ENCODE data around the gene CASZ1. TPM values are rescaled to one million over a fixed set of nuclear protein-coding genes. Genes with fewer than 3 reads are reported as not detected.

Gene CASZ1
- total and polyA plus RNA-seq, 10 of the 15 experiments (the other 5 are each of a cell fraction or from before 2014, with no cell fraction given), result 0.52 to 9.8 (median 3.7) TPM

DNA sequence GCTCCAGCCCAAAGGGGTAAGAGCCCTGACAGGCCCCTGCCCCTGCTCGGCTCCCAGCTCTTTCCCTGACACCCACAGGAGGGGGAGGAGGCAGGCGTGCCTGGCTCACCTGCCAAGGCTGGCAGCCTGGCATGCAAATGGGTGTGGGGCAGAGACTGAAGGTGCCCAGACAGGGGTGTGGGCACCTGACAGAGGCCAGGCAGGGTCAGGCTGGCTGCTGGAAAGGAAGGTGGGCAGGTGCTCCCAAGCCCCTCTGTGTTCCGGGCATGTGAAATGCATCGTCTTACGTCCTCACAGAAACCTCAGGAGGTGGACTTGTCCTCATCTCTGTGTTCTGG, 19.4 kb upstream of the CASZ1 start:
- Histone ChIP-seq H4K20me1 (ENCODE audit: control insufficient read depth, insufficient read depth) (no peaks in the 10 kb centered on the region; the same call in 1 of the 2 replicates), H3K27me3 (replicated peaks in 1 of 2; ENCODE audit: control insufficient read depth in 2 of 2, insufficient read depth in 2 of 2, low read length in 1 of 2) (peaks cover 0 to 4% of the 10 kb centered on the region in 2 experiments; a peak in 3 of 4 replicates), H3K4me3 (no peak overlapping the region), H3K4me1 (ENCODE audit: control insufficient read depth, insufficient read depth, low read length) (no peaks in the 10 kb centered on the region), H3K9me3 (replicated peaks; ENCODE audit: control insufficient read depth, insufficient read depth, low read length) (no peaks in the 10 kb centered on the region), H3K36me3 (ENCODE audit: control insufficient read depth in 2 of 2, insufficient read depth in 2 of 2, low read length in 1 of 2) (no peaks in the 10 kb centered on the region), H3K9ac (ENCODE audit: control insufficient read depth, insufficient read depth, low read length) (no peak overlapping the region), H2AFZ (ENCODE audit: control insufficient read depth, low read depth, low read length) (no peak overlapping the region), H3K4me2 (ENCODE audit: control insufficient read depth, insufficient read depth) (no peak overlapping the region), H3K79me2 (ENCODE audit: control insufficient read depth, insufficient read depth, low read length) (no peaks in the 10 kb centered on the region), H3K27ac (ENCODE audit: control insufficient read depth, insufficient read depth) (no peak overlapping the region)
- SMC1A ChIA-PET (ENCODE audit: uncharacterized antibody, unreplicated experiment), result no interaction called here
- CTCF ChIA-PET, result no interaction called here
- no peak for ATAC-seq
- TF ChIP-seq BMI1 (IDR thresholded peaks at IDR 0.05; ENCODE audit: borderline replicate concordance), result no peak
- TF ChIP-seq, protein P1, sequence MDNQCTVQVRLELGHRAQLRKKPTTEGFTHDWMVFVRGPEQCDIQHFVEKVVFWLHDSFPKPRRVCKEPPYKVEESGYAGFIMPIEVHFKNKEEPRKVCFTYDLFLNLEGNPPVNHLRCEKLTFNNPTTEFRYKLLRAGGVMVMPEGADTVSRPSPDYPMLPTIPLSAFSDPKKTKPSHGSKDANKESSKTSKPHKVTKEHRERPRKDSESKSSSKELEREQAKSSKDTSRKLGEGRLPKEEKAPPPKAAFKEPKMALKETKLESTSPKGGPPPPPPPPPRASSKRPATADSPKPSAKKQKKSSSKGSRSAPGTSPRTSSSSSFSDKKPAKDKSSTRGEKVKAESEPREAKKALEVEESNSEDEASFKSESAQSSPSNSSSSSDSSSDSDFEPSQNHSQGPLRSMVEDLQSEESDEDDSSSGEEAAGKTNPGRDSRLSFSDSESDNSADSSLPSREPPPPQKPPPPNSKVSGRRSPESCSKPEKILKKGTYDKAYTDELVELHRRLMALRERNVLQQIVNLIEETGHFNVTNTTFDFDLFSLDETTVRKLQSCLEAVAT (IDR thresholded peaks at IDR 0.05), result no peak
- no peak for TF ChIP-seq RBBP5 (conservative IDR thresholded peaks at IDR 0.05)
- WGBS (ENCODE audit: insufficient coverage, insufficient replicate concordance, low lambda C conversion rate, missing lambda C conversion rate), result 50% methylated on average over 5 of the region's 5 CpGs
- in situ Hi-C loops (cut with MboI) (no loop called here), intact Hi-C loops (cut with micrococcal nuclease; ENCODE audit: unreplicated experiment) (no loop called here)
- no peak for FAIRE-seq
- DNase-seq (ENCODE audit: low read depth, low spot score), result no peak
- RAD21 ChIA-PET (ENCODE audit: unreplicated experiment), result no interaction called here
- BruUV-seq (replicated peaks), result no TSS peak
- POLR2A ChIA-PET, result no interaction called here

DNA sequence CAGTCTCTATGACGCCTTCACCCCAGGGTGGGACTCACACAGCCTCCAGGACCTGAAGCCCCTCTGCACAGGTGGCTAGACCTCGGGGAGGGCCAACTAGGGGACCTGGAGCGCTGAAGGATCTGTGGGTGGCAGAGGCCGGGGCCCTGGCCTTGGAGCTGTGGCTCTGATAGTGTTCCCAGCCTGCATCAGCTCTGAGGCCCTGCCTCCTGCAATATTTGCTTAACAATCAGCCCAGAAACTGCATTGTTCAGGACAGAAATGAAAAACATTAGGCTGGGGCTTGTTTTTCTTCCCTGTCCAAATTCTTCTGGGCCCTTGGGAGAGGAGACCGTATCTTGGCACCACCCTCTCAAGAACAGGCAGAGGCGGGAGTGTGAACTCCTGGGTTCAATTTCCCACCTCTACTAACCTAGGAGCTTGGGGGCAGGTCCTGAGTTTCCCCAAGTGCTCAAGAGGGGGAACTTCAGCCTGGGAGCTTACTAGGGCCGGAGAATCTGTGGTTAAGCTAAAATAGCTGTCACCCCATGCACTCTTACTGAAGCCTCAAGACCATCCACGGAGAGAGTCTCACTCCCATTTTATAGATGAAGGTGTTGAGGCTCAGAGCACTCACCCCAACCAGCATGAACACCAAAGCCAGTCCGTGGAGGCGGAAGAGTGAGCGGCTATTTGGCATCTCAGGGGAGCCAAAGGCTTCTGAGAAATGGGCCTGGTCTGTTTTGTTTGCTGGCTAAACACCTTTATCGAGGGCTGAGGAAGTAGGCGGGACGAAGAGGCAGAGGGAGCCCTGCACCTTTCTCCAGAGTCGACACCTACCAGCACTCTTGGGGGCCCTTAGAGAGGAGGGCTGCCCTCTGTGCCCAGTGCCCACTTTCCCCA, 18.8 kb upstream of the CASZ1 start:
- peaks cover 0 to 4% of the 10 kb centered on the region in 2 experiments; a peak in 3 of 4 replicates for H3K27me3 ChIP-seq (replicated peaks in 1 of 2; ENCODE audit: control insufficient read depth in 2 of 2, insufficient read depth in 2 of 2, low read length in 1 of 2)
- H3K36me3 ChIP-seq (ENCODE audit: control insufficient read depth in 2 of 2, insufficient read depth in 2 of 2, low read length in 1 of 2), result no peaks in the 10 kb centered on the region
- RAD21 ChIA-PET (ENCODE audit: unreplicated experiment), result no interaction called here
- no peak overlapping the region for H3K4me3 ChIP-seq
- CTCF ChIA-PET, result no interaction called here
- WGBS (ENCODE audit: insufficient coverage, insufficient replicate concordance, low lambda C conversion rate, missing lambda C conversion rate), result 40% methylated on average over 15 of the region's 15 CpGs
- POLR2A ChIA-PET, result no interaction called here
- BruUV-seq (replicated peaks), result no TSS peak
- FAIRE-seq, result no peak
- H3K9me3 ChIP-seq (replicated peaks; ENCODE audit: control insufficient read depth, insufficient read depth, low read length), result no peaks in the 10 kb centered on the region
- H3K4me2 ChIP-seq (ENCODE audit: control insufficient read depth, insufficient read depth), result no peak overlapping the region
- in situ Hi-C loops (cut with MboI) (no loop called here), intact Hi-C loops (cut with micrococcal nuclease; ENCODE audit: unreplicated experiment) (no loop called here)
- no peak overlapping the region for H3K27ac ChIP-seq (ENCODE audit: control insufficient read depth, insufficient read depth)
- H4K20me1 ChIP-seq (ENCODE audit: control insufficient read depth, insufficient read depth), result no peaks in the 10 kb centered on the region; the same call in 1 of the 2 replicates
- H2AFZ ChIP-seq (ENCODE audit: control insufficient read depth, low read depth, low read length), result no peak overlapping the region
- H3K4me1 ChIP-seq (ENCODE audit: control insufficient read depth, insufficient read depth, low read length), result no peaks in the 10 kb centered on the region
- SMC1A ChIA-PET (ENCODE audit: uncharacterized antibody, unreplicated experiment), result no interaction called here
- DNase-seq (ENCODE audit: low read depth, low spot score), result no peak
- no peak for ATAC-seq
- H3K9ac ChIP-seq (ENCODE audit: control insufficient read depth, insufficient read depth, low read length), result no peak overlapping the region
- no peaks in the 10 kb centered on the region for H3K79me2 ChIP-seq (ENCODE audit: control insufficient read depth, insufficient read depth, low read length)
- TF ChIP-seq, protein P2, sequence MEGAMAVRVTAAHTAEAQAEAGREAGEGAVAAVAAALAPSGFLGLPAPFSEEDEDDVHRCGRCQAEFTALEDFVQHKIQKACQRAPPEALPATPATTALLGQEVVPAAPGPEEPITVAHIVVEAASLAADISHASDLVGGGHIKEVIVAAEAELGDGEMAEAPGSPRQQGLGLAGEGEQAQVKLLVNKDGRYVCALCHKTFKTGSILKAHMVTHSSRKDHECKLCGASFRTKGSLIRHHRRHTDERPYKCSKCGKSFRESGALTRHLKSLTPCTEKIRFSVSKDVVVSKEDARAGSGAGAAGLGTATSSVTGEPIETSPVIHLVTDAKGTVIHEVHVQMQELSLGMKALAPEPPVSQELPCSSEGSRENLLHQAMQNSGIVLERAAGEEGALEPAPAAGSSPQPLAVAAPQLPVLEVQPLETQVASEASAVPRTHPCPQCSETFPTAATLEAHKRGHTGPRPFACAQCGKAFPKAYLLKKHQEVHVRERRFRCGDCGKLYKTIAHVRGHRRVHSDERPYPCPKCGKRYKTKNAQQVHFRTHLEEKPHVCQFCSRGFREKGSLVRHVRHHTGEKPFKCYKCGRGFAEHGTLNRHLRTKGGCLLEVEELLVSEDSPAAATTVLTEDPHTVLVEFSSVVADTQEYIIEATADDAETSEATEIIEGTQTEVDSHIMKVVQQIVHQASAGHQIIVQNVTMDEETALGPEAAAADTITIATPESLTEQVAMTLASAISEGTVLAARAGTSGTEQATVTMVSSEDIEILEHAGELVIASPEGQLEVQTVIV (IDR thresholded peaks at IDR 0.05; ENCODE audit: borderline replicate concordance, partially characterized antibody), result no peak
- no peak for TF ChIP-seq YBX1 (IDR thresholded peaks at IDR 0.05)
- TF ChIP-seq, protein P3, sequence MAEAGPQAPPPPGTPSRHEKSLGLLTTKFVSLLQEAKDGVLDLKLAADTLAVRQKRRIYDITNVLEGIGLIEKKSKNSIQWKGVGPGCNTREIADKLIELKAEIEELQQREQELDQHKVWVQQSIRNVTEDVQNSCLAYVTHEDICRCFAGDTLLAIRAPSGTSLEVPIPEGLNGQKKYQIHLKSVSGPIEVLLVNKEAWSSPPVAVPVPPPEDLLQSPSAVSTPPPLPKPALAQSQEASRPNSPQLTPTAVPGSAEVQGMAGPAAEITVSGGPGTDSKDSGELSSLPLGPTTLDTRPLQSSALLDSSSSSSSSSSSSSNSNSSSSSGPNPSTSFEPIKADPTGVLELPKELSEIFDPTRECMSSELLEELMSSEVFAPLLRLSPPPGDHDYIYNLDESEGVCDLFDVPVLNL (IDR thresholded peaks at IDR 0.05; ENCODE audit: low read depth, low read length), result no peak
- no peak for TF ChIP-seq NFYA (IDR thresholded peaks at IDR 0.05; ENCODE audit: borderline replicate concordance, low read depth, low read length)
- no peak for TF ChIP-seq RFX5 (IDR thresholded peaks at IDR 0.05; ENCODE audit: low read depth, low read length)
- no peak for TF ChIP-seq YY1 (IDR thresholded peaks at IDR 0.05; ENCODE audit: low read depth, low read length)
- TF ChIP-seq NR2C2 (IDR thresholded peaks at IDR 0.05; ENCODE audit: borderline replicate concordance, control insufficient read depth, insufficient read length, low read depth), result no peak
